Stomach smooth muscle (tissue), 2 donors: ENCODE results near the gene SPOCD1.

Experiments
- H3K27ac ChIP-seq: one replicate; pipeline ENCODE4 v1.7.0; 2013; ENCODE audit warnings: mild to moderate bottlenecking, low read length, inconsistent platforms
- H3K27me3 ChIP-seq, 2 donors: one replicate each; pipeline ENCODE4 v1.7.0; 2013; ENCODE audit warnings: low read length in 2 of 2; ENCODE audit not compliant: insufficient read depth in 2 of 2, control insufficient read depth in 1 of 2
- H3K36me3 ChIP-seq, 2 donors: one replicate each; pipeline ENCODE4 v1.7.0; 2013; ENCODE audit warnings: low read length in 2 of 2; ENCODE audit not compliant: control insufficient read depth in 2 of 2, insufficient read depth in 2 of 2
- H3K4me1 ChIP-seq: one replicate; pipeline ENCODE4 v1.7.0; 2013; ENCODE audit warnings: low read length; ENCODE audit not compliant: control insufficient read depth, insufficient read depth
- H3K4me3 ChIP-seq, 2 donors: one replicate each; pipeline ENCODE4 v1.7.0; 2013; ENCODE audit warnings: low read length in 2 of 2
- H3K9ac ChIP-seq, 2 donors: one replicate each; pipeline ENCODE4 v1.7.0; 2013; ENCODE audit warnings: low read length in 2 of 2, mild to moderate bottlenecking in 1 of 2
- H3K9me3 ChIP-seq, 2 donors: one replicate each; pipeline ENCODE4 v1.7.0; 2013; ENCODE audit warnings: low read length in 2 of 2; ENCODE audit not compliant: control insufficient read depth in 2 of 2
- donor health status: healthy.
- donor health status: Pancreatic carcinoma.

Gene SPOCD1

GRCh38 chr1:31754397-31754796, 61.4 kb downstream of the SPOCD1 start:
- Histone ChIP-seq H3K27ac (no peak overlapping the region), H3K36me3 (no peaks in the 10 kb centered on the region), H3K9ac (no peak overlapping the region), H3K9me3 (no peaks in the 10 kb centered on the region), H3K4me3 (no peak overlapping the region), H3K27me3 (no peaks in the 10 kb centered on the region), H3K4me1 (peaks cover 7% of the 10 kb centered on the region)

- Histone ChIP-seq H3K27me3 (no peaks in the 10 kb centered on the region), H3K4me1 (peaks cover 7% of the 10 kb centered on the region), H3K4me3 (no peak overlapping the region), H3K9ac (no peak overlapping the region), H3K36me3 (no peaks in the 10 kb centered on the region), H3K27ac (no peak overlapping the region), H3K9me3 (no peaks in the 10 kb centered on the region)
Observed at GRCh38 chr1:31753707-31754349, 62.0 kb downstream of the SPOCD1 start.

GRCh38 chr1:31752952-31753475, 62.8 kb downstream of the SPOCD1 start:
- H3K9ac ChIP-seq: no peak overlapping the region
- H3K27ac ChIP-seq: peak overlapping the region; percentile 6
- H3K4me1 ChIP-seq: peaks cover 7% of the 10 kb centered on the region

GRCh38 chr1:31752258-31752657, 63.6 kb downstream of the SPOCD1 start:
- H3K4me3 ChIP-seq: no peak overlapping the region
- no peaks in the 10 kb centered on the region for H3K9me3 ChIP-seq
- H3K9ac ChIP-seq: no peak overlapping the region
- H3K27ac ChIP-seq: no peak overlapping the region
- H3K4me1 ChIP-seq: peaks cover 7% of the 10 kb centered on the region
- H3K36me3 ChIP-seq: no peaks in the 10 kb centered on the region
- no peaks in the 10 kb centered on the region for H3K27me3 ChIP-seq

More at GRCh38 chr1:31752952-31753475, 62.8 kb downstream of the SPOCD1 start:
- Histone ChIP-seq H3K27me3 (no peaks in the 10 kb centered on the region), H3K36me3 (no peaks in the 10 kb centered on the region), H3K9me3 (no peaks in the 10 kb centered on the region), H3K4me3 (no peak overlapping the region)

- peaks cover 7% of the 10 kb centered on the region for H3K4me1 ChIP-seq
- H3K9ac ChIP-seq: no peak overlapping the region
- H3K27ac ChIP-seq: no peak overlapping the region
- H3K36me3 ChIP-seq: no peaks in the 10 kb centered on the region
- H3K9me3 ChIP-seq: no peaks in the 10 kb centered on the region
- no peaks in the 10 kb centered on the region for H3K27me3 ChIP-seq
- H3K4me3 ChIP-seq: no peak overlapping the region
Observed at GRCh38 chr1:31751822-31752241, 64.0 kb downstream of the SPOCD1 start.

GRCh38 chr1:31750858-31751510, 64.8 kb downstream of the SPOCD1 start:
- H3K36me3 ChIP-seq: no peaks in the 10 kb centered on the region
- H3K4me3 ChIP-seq: no peak overlapping the region
- no peaks in the 10 kb centered on the region for H3K9me3 ChIP-seq
- no peak overlapping the region for H3K9ac ChIP-seq
- peaks cover 7% of the 10 kb centered on the region for H3K4me1 ChIP-seq
- no peak overlapping the region for H3K27ac ChIP-seq
- H3K27me3 ChIP-seq: no peaks in the 10 kb centered on the region

GRCh38 chr1:31749785-31750735, 65.8 kb downstream of the SPOCD1 start:
- Histone ChIP-seq H3K4me3 (no peak overlapping the region), H3K9ac (no peak overlapping the region), H3K27me3 (no peaks in the 10 kb centered on the region), H3K27ac (no peak overlapping the region), H3K9me3 (no peaks in the 10 kb centered on the region), H3K36me3 (no peaks in the 10 kb centered on the region), H3K4me1 (peaks cover 10% of the 10 kb centered on the region)

- Histone ChIP-seq H3K36me3 (no peaks in the 10 kb centered on the region), H3K9me3 (no peaks in the 10 kb centered on the region), H3K4me1 (peaks cover 4% of the 10 kb centered on the region), H3K9ac (no peak overlapping the region), H3K27me3 (no peaks in the 10 kb centered on the region), H3K27ac (no peak overlapping the region), H3K4me3 (no peak overlapping the region)
Observed at GRCh38 chr1:31748365-31748764, 67.5 kb downstream of the SPOCD1 start.

- no peak overlapping the region for H3K9ac ChIP-seq
- no peaks in the 10 kb centered on the region for H3K36me3 ChIP-seq
- no peaks in the 10 kb centered on the region for H3K9me3 ChIP-seq
- no peaks in the 10 kb centered on the region for H3K27me3 ChIP-seq
- H3K4me1 ChIP-seq: peaks cover 3% of the 10 kb centered on the region
- no peak overlapping the region for H3K4me3 ChIP-seq
- H3K27ac ChIP-seq: no peak overlapping the region
Observed at GRCh38 chr1:31747304-31747703, 68.5 kb downstream of the SPOCD1 start.

GRCh38 chr1:31746687-31747086, 69.1 kb downstream of the SPOCD1 start:
- no peak overlapping the region for H3K9ac ChIP-seq
- H3K4me1 ChIP-seq: peaks cover 3% of the 10 kb centered on the region
- H3K4me3 ChIP-seq: no peak overlapping the region
- H3K27me3 ChIP-seq: no peaks in the 10 kb centered on the region
- no peaks in the 10 kb centered on the region for H3K9me3 ChIP-seq
- no peak overlapping the region for H3K27ac ChIP-seq
- H3K36me3 ChIP-seq: no peaks in the 10 kb centered on the region
